Inflammatory macrophage (primary cell): Measurements from ENCODE around the gene PARP14.

ENCODE experiments used
- DNase-seq, 2 donors: peaks; one replicate each; pipeline ENCODE4 v3.0.0-alpha.2; 2020 to 2022

PARP14 gene

GRCh38 chr3:122773944-122774509 lies 93.4 kb downstream of the PARP14 start:
- DNase-seq: peak; percentile 49 to 50

- peak; percentile 55 to 69 for DNase-seq
Observed at GRCh38 chr3:122774564-122774963, 93.9 kb downstream of the PARP14 start.

DNA sequence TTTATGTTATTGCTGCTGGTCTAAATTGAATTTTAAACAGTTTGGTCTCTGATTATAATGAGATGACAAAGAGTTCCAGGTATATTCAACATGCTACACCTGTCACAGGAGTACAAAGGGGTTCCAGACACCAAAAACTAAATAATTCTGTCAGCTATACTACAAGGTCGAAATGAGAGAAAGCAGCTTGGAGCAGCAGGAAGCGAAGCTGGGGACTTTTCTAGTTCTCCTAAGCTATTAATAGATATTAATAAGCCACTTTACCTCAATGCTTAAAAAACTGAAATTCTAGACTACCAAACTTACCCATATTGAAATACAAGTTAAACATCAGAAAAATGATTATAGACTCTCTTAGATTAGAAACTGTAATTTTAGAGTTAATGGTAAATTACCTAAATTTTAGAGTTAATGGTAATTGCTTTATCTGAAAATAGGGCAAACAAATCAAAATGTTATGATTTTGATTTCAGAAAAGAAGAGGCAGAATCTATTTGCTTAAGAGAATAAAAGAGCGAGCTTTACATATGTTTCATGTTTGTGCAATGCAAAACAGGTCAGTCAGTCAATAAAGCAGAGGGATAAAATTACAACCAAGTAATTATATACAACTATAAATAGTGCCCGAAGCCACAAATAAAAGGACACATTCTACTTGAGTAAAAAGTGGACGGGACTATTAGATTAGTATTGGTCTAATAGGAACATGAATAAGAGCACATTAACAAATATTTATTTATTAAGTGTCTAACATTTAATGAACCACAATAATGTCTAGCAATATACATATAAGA lies 96.2 kb downstream of the PARP14 start:
- DNase-seq: peak in 1 of 2 donors; percentile 1

DNA sequence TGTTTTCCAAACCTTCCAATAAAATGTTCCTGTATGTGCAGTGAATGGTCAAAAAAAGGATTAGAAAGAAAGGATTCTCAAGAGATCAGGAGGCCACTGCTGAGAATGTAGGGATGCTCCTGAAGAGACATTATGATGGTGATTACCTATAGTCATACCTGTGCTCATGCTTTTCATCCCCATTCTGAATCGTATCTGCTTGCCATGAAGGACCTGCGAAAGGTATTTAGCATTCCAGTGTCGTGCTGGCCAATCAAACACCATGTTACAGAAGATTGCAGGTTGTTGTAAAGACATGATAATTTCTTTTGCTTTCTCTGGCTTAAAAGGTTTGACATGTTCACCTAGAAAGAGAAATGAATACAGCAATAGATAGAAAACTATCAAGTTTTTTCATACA lies 96.9 kb downstream of the PARP14 start:
- DNase-seq: no peak
